GM08714 (cell line): ENCODE data around the gene ELOVL5.
"Not testable (repeated sequence)": the region's sequence is repeated elsewhere in the genome, so short reads cannot be mapped to it uniquely, and the experiment has no call there.

ENCODE experiments used
- H3K4me3 ChIP-seq: fragments of 200-500 bp; sonication (Bioruptor generic); 2 replicates; pipeline ENCODE4 v1.5.1; 2014; ENCODE audit warnings: mild to moderate bottlenecking, low read length, inconsistent platforms
- ZNF274 ChIP-seq: IDR thresholded peaks from 2 replicates; pipeline ENCODE4 v1.6.1; 2012; ENCODE audit warnings: mild to moderate bottlenecking, low read depth, low read length

ELOVL5 gene

DNA sequence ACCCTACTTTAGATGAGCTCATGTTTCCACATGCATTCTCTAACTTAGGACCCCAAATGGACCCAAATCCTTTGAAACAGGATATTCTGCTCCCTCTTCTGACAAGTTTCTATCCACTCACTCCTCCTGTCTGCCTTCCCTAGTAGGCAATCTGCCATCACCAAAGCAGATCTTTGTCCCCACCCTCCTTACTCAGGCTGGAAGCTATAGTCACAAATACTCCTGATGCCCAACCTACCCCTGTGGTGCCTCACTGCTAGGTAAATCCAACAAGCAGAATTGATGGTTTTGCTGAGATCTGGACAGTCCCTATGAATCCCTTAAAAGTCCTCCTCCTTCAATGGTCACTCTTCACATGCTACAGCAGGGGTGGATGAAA is 21.7 kb downstream of the ELOVL5 start:
- TF ChIP-seq ZNF274: no peak
- H3K4me3 ChIP-seq: no peak overlapping the region

DNA sequence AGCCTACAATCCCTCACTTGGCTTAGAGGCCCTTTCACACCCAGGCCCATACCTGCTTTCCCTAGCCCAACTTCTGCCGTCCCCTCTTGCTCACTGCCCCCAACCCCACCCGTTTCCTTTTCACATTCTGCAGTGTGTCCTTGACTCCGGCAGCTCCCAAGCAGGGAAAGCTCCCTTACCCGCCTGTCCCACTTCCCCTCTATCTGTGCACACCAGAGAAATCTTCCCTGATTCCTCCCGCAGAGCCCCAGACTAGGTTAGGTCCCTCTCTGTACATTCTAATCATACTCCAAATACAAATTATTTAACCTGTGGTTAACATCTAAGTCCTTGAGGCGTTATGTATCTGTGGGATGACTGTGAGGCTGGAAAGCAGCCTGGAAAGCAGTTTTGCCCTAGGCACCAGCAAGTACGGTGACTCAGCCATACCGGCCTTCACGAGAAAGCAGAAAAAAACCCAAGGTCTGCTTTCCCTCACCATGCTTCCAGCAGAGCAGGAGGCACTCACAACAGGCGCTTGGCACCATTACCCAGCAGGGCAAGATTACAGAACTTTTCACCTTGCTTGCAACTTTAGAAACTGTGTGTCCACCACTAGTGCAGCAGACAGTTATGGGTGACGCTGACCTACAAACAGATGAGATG is 22.3 kb downstream of the ELOVL5 start:
- TF ChIP-seq ZNF274: no peak
- no peak overlapping the region for H3K4me3 ChIP-seq

DNA sequence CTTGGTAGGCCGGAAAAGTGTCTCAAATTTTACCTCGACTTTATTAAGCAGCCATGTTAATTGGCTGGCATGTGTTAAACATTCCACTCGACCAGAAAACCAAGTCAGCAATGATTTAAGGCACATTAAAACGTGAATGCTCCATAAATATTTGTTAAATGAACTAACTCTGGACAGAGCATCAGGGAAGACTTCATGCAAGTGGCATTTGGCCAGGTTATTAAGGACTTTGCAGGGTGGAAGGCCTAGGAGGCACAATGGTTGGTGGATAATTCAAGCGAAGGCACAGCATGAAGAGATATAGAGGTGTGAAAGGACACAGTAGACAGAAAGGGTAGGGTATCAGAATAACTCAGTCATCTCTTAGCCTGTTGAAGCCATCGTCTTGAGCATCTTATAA is 23.0 kb downstream of the ELOVL5 start:
- no peak for TF ChIP-seq ZNF274
- H3K4me3 ChIP-seq: no peak overlapping the region

DNA sequence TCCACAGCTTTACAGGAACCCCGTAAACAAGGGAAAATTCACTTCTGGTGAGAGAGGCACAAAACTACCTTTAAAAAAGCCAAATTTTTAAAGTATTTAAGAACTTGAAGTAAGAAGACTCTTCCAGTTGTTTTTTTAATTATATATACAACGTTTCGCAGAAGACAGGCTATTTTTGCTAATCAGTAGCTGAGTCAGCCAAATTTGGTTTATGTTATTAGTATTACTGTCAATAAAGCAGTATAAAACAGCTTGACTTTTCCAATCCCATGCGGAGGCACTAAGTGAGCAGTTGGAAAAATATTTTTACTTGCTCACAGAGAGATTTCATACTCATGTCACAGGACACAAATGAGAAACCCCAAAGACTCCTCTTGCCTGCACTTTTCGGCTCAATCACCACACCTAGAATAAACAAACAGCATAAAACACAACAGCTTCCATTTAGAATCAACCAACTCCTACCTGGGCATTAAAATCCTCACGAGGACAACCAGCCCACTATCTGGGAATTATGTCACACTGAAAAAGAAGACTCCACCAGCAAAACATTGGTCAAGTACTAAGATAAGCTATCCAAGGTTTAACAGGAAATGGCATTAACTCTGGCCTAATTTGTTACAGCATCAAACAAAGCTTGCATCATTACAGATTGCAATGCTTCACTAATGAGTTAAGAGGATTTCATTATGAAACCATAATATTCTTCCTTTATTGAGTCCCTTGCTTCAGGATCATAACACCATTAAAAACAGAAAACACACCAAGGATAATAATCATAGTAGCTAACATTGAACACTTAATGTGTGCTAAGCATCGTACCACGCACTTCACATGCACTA is 26.3 kb downstream of the ELOVL5 start:
- H3K4me3 ChIP-seq: no peak overlapping the region
- no peak for TF ChIP-seq ZNF274

DNA sequence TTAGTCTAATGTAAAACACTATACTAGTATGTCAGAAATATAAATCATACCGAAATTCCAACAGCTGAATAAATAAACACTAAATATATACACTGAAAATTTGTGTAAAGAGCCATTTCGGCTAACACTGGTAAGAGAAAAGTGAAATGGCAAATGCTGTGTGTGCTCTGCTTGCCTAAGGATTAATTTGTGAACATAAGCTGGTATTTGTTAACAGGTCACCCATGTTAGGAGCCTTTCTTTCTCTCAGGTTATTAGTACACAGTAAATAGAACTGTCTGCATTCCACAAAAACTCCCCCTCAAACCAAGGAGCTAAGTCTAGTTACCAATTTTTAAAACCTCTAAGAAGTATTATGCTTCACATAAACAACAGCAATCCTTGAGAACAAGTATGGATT is 27.0 kb downstream of the ELOVL5 start:
- H3K4me3 ChIP-seq: no peak overlapping the region
- TF ChIP-seq ZNF274: no peak

DNA sequence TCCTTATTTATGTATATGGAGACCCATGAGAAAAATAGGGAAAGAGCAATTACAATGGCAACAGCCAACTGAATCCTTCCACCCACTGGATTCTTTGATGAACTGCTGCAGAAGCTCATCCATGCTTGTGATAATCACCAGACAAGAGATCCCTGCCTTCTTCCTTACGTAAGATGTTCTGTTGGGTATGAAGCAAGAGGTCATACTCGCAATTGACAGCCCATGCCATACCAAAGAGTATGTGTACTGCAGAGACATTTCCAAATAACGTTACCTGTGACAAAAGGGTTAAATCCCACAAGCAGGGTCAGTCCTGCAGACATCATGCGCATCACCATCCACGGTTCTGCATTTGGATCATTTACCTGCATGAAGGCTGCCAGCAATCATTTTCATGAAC is 27.8 kb downstream of the ELOVL5 start:
- no peak for TF ChIP-seq ZNF274
- H3K4me3 ChIP-seq: no peak overlapping the region

DNA sequence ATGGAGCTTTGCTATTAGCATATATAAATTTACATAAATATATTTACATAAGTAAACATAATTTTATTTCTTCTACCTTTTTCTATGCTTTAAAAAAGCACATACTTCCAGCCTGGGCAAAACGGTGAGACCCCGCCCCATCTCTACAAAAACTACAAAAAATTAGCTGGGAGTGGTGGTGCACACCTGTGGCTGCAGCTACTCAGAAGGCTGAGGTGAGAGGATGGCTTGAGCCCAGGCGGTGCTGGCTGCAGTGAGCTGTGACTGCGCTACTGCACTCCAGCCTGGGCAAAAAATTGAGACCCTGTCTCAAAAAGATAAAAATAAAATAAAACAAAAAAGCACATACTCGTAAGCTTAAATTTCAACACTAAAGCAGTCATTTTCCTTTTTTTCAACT is 30.3 kb downstream of the ELOVL5 start:
- TF ChIP-seq ZNF274: no peak
- no peak overlapping the region for H3K4me3 ChIP-seq

DNA sequence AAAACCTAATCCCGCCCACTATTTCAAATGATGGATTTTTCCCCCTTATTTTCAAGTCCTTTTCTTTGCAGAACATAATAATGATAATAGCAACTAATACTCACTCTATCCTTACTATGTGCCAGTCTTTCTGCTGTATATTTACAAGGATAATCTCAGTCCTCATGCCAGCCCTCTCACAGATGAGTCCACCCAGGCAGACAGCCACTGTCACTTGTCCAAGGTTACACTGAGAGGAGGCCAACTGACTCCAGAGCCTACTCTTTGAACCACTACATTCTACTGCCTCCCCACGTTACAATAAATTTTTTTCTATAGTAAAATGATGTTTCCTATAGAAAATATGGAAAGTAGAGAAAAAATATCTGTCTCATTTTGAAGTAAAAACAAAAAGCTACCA is 30.9 kb downstream of the ELOVL5 start:
- no peak for TF ChIP-seq ZNF274

DNA sequence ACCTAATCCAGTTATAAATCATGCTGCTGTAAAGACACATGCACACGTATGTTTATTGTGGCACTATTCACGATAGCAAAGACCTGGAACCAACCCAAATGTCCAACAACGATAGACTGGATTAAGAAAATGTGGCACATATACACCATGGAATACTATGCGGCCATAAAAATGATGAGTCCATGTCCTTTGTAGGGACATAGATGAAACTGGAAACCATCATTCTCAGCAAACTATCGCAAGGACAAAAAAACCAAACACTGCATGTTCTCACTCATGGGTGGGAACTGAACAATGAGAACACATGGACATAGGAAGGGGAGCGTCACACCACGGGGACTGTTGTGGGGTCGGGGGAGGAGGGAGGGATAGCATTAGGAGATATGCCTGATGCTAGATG is 31.5 kb downstream of the ELOVL5 start:
- not testable (repeated sequence) for H3K4me3 ChIP-seq

More for the DNA sequence above, 30.9 kb downstream of the ELOVL5 start:
- H3K4me3 ChIP-seq: no peak overlapping the region

DNA sequence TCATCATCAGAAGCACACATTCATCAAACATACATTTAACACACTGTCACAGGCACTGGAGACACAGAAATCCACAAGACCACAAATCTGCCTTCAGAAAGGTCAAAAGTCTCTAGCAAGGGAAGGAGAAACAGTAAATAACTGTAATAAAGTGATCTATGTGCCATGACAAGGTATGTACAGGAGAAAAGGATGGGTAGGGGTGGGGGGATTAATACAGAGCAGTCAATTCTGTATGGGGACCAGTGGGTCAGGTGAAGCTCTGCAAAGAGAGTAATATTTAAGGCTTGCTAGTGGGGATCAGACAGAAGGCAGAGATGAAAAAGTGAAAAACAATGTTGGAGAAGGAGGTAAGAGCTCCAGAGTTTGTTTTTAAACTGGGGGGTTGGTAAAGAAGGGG is 32.6 kb downstream of the ELOVL5 start:
- no peak for TF ChIP-seq ZNF274
- no peak overlapping the region for H3K4me3 ChIP-seq

DNA sequence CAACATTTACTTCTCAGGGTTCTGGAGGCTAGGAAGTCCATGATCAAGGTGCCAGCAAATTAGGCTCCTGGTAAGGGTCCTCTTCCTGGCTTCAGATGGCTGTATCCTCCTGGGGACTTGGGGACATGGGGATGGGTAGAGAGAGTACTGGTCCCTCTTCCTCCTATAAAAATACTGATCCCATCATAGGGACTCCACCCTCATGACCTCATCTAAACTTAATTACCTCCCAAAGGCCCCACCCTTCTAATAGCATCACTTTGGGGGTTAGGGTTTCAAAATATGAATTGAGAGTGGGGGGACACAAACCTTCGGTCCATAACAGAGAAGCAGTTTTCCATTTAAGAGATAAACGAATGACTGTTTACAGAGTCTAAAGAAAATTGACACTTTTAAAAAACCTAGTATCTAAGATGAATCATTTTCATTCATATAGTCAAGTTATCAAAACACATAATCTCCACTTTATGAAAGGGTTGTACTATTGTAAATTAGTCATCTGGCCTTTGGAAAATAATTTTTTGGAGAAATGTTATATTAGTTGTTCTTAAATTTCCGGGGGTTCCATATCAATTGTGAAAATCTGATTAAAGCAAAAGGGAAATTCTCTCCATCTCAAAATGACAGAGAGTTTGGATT is 33.5 kb downstream of the ELOVL5 start:
- TF ChIP-seq ZNF274: no peak
- no peak overlapping the region for H3K4me3 ChIP-seq

DNA sequence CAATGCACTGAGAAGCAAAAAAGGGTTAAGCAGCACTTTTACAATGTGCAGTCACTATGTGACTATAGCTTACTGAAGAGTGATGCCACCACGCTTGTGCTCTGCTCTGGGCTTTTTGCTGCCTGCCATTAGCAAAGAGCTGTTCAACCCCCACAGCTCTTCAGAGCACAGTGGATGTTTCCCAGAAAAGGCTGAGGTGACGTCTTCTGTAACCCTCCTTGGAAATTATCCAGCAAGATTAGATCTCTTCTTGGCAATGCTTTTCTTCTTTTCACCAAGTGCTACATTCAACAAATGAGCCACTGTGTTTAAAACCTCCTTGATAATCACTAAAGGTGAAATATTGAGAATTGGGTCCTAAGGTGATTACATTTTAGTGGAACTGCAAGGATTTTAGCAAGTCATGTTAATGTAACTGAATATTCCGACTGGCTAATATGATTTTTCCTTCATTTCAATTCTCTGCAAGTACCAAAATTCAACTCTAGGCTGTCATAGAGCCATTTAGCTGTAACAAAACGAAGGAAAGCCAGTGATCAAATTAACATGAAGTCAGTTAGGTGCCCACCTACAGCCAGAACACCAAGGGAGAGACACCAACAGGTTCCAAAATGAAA is 34.9 kb downstream of the ELOVL5 start:
- TF ChIP-seq ZNF274: no peak
- no peak overlapping the region for H3K4me3 ChIP-seq

DNA sequence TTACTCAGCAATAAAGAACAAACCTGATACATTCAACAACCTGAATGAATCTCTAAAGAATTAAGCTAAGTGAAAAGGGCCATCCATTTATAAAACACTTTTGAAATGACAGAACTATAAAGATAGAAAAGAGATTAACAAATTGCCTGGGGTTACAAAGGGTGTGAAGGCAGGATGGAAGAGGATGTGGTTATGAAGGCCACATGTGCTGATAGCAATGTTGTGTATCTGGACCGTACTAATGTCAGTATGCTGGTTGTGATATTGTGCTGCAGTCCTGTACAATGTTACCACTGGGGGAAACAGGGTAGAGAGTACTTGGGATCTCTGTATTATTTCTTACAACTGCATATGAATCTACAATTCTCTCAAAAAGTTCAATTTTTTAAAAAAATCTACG is 36.4 kb downstream of the ELOVL5 start:
- TF ChIP-seq ZNF274: no peak
- no peak overlapping the region for H3K4me3 ChIP-seq

DNA sequence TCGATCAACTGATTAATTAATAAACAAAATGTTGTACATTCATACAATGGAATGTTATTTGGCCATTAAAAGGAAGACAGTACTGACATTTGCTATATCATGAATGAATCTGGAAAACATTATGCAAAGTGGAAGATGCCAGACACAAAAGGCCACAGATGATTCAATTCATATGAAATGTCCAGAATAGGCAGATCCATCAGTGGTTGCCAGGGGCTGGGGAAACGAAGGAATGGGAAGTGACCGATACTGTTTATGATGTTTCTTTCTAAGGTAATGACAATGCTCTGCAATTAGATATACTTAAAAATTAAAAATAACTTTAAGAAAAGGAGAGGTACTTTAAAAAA is 37.2 kb downstream of the ELOVL5 start:
- TF ChIP-seq ZNF274: no peak
- no peak overlapping the region for H3K4me3 ChIP-seq
